GM12878 (cell line): Measurements from ENCODE around the gene SKA3. TPM values are rescaled to one million over a fixed set of nuclear protein-coding genes. Genes with fewer than 3 reads are reported as not detected.

ENCODE experiments used
- ATAC-seq: fragments of 200-7000 bp; cut with Tn5 transposase; 3 replicates; pipeline ENCODE4 v1.9.1; 2020; ENCODE audit warnings: mild to moderate bottlenecking, moderate library complexity
- BruUV-seq: library from RNA; stranded (reverse); fragments of 400-500 nt; replicated peaks from 2 replicates; lab custom pipeline; 2021; lab: Mats Ljungman, UMichigan
- CTCF ChIA-PET: fragments of 300-600 bp; sonication (Branson Sonifier 250); formaldehyde crosslinking; extraction: SDS; loops from one replicate; lab custom pipeline; 2021; ENCODE audit warnings: inconsistent platforms; lab: Yijun Ruan, JAX
- POLR2A ChIA-PET: fragments of 350-600 bp; formaldehyde crosslinking; extraction: SDS; loops from one replicate; lab custom pipeline; 2021; ENCODE audit warnings: inconsistent platforms; lab: Charles Lee
- RAD21 ChIA-PET: fragments of 300-600 bp; sonication (Branson Sonifier 250); formaldehyde crosslinking; loops from one replicate; lab custom pipeline; 2023; ENCODE audit warnings: antibody characterized with exemption; ENCODE audit not compliant: unreplicated experiment; lab: Charles Lee
- SMC1A ChIA-PET: fragments of 300-600 bp; sonication (Branson Sonifier 250); formaldehyde crosslinking; loops from one replicate; lab custom pipeline; 2023; ENCODE audit not compliant: unreplicated experiment, uncharacterized antibody; lab: Charles Lee
- DNase-seq: peaks from one replicate; pipeline ENCODE4 v3.0.0-alpha.2; 2011; ENCODE audit warnings: low read depth, low spot score
- FAIRE-seq: peaks from 3 replicates; lab custom pipeline; 2011; peaks lifted over from hg19 to GRCh38; lab: Jason Lieb, UNC
- H2AFZ ChIP-seq: 2 replicates; pipeline ENCODE4 v1.6.0; 2011; ENCODE audit warnings: low read depth, low read length, control low read depth; ENCODE audit not compliant: control insufficient read depth
- H3K27ac ChIP-seq: 2 replicates; pipeline ENCODE4 v1.5.1; 2011; ENCODE audit warnings: control low read depth; ENCODE audit not compliant: control insufficient read depth, insufficient read depth
- H3K27me3 ChIP-seq, 2 experiments: replicated peaks in 1 of 2; 2 replicates each; pipeline versions ENCODE4 v1.6.0 to v1.6.1; 2011; ENCODE audit warnings: low read length in 1 of 2; ENCODE audit not compliant: control insufficient read depth in 2 of 2, insufficient read depth in 2 of 2
- H3K36me3 ChIP-seq, 2 experiments: 2 replicates each; pipeline ENCODE4 v1.5.1; 2011; ENCODE audit warnings: low read length in 1 of 2; ENCODE audit not compliant: control insufficient read depth in 2 of 2, insufficient read depth in 2 of 2
- H3K4me1 ChIP-seq: 2 replicates; pipeline ENCODE4 v1.6.1; 2011; ENCODE audit warnings: mild to moderate bottlenecking, low read length, moderate library complexity, mixed read lengths; ENCODE audit not compliant: control insufficient read depth, insufficient read depth
- H3K4me2 ChIP-seq: 2 replicates; pipeline ENCODE4 v1.6.0; 2011; ENCODE audit warnings: control low read depth; ENCODE audit not compliant: control insufficient read depth, insufficient read depth
- H3K4me3 ChIP-seq: fragments of 200-600 bp; sonication (generic); 2 replicates; pipeline ENCODE4 v1.5.1; 2016
- H3K79me2 ChIP-seq: 2 replicates; pipeline ENCODE4 v1.6.0; 2011; ENCODE audit warnings: low read length; ENCODE audit not compliant: control insufficient read depth, insufficient read depth
- H3K9ac ChIP-seq: 2 replicates; pipeline ENCODE4 v1.8.0; 2011; ENCODE audit warnings: low read length, control low read depth, mixed read lengths; ENCODE audit not compliant: control insufficient read depth, insufficient read depth
- H3K9me3 ChIP-seq: replicated peaks from 3 replicates; pipeline ENCODE4 v1.5.1; 2011; ENCODE audit warnings: mild to moderate bottlenecking, low read length; ENCODE audit not compliant: control insufficient read depth, insufficient read depth
- H4K20me1 ChIP-seq: 2 replicates; pipeline ENCODE4 v1.6.0; 2011; ENCODE audit not compliant: control insufficient read depth, insufficient read depth
- CBX3 ChIP-seq: fragments of 200-600 bp; sonication (generic); IDR thresholded peaks from 2 replicates; pipeline ENCODE4 v1.6.1; 2016; ENCODE audit warnings: low read depth, borderline replicate concordance
- IRF4 ChIP-seq: IDR thresholded peaks from 2 replicates; pipeline ENCODE4 v1.6.1; 2011; ENCODE audit warnings: low read depth, low read length
- RBBP5 ChIP-seq: fragments of 200-600 bp; sonication (generic); conservative IDR thresholded peaks from 2 replicates; pipeline ENCODE4 v1.6.1; 2016
- SMC3 ChIP-seq: IDR thresholded peaks from 2 replicates; pipeline ENCODE4 v1.6.1; 2011; ENCODE audit warnings: low read length, improper control_type of control experiment, borderline replicate concordance
- YBX1 ChIP-seq: fragments of 450-650 bp; IDR thresholded peaks from 2 replicates; pipeline ENCODE4 v1.6.1; 2016; ENCODE audit warnings: antibody characterized with exemption
- WGBS: methylation state at CpG from one replicate; pipeline ENCODE4 v1.1.6; 2016; ENCODE audit warnings: low lambda C conversion rate; ENCODE audit not compliant: insufficient replicate concordance, insufficient coverage; ENCODE audit errors: missing lambda C conversion rate; 5-methylcytosine and 5-hydroxymethylcytosine counted together
- in situ Hi-C: fragments of 300-500 bp; cut with MboI; formaldehyde crosslinking; loops from 9 replicates; pipeline ENCODE4 v1.14.3; 2018; ENCODE audit warnings: mixed read lengths
- intact Hi-C: fragments of 100-400 bp; cut with micrococcal nuclease; formaldehyde crosslinking; loops from one replicate; pipeline ENCODE4 v1.14.2; 2022; ENCODE audit not compliant: unreplicated experiment
- polyA plus RNA-seq, 11 experiments: library from polyadenylated mRNA; depleted of rRNA in 4 of 11; unstranded in 6 of 11; stranded (reverse) in 5 of 11; fragments of >200 nt; fragmentation: Nextera tagmentation in 4 of 11; fragmentation: Illumina TruSeq in 1 of 11; extraction: Ambion mirVana in 4 of 11; extraction: Trizol in 1 of 11; gene quantifications; 1 replicate in 1 of 11; 2 replicates in 10 of 11; pipeline versions ENCODE4 v1.2.1 to v1.2.3, GENCODE V29; 2011 to 2016; ENCODE audit warnings: inconsistent platforms in 2 of 11, missing spikeins in 2 of 11, low read depth in 1 of 11
- total RNA-seq, 4 experiments: library from RNA; depleted of rRNA in 3 of 4; stranded (reverse); fragments of >200 nt in 3 of 4; fragmentation: Illumina TruSeq in 1 of 4; extraction: Trizol in 1 of 4; gene quantifications; 2 replicates each; pipeline versions ENCODE4 v1.2.1 to v1.2.3, GENCODE V29; 2013 to 2021
- TF ChIP-seq, protein P1 (sequence below): fragments of 150-350 bp; IDR thresholded peaks from 2 replicates; pipeline ENCODE4 v1.6.1; 2014; ENCODE audit warnings: mild to moderate bottlenecking, low read depth, low read length
- TF ChIP-seq, protein P2 (sequence below): IDR thresholded peaks from 2 replicates; pipeline ENCODE4 v1.6.1; 2012; ENCODE audit warnings: low read depth, low read length, improper control_type of control experiment
- TF ChIP-seq, protein P3 (sequence below): fragments of 450-650 bp; IDR thresholded peaks from 2 replicates; pipeline ENCODE4 v1.6.1; 2017; ENCODE audit warnings: mild to moderate bottlenecking, moderate library complexity

SKA3 gene
- total and polyA plus RNA-seq, 10 of the 15 experiments (the other 5 are each of a cell fraction or from before 2014, with no cell fraction given) = 13.5 to 69.7 (median 26.3) TPM

DNA sequence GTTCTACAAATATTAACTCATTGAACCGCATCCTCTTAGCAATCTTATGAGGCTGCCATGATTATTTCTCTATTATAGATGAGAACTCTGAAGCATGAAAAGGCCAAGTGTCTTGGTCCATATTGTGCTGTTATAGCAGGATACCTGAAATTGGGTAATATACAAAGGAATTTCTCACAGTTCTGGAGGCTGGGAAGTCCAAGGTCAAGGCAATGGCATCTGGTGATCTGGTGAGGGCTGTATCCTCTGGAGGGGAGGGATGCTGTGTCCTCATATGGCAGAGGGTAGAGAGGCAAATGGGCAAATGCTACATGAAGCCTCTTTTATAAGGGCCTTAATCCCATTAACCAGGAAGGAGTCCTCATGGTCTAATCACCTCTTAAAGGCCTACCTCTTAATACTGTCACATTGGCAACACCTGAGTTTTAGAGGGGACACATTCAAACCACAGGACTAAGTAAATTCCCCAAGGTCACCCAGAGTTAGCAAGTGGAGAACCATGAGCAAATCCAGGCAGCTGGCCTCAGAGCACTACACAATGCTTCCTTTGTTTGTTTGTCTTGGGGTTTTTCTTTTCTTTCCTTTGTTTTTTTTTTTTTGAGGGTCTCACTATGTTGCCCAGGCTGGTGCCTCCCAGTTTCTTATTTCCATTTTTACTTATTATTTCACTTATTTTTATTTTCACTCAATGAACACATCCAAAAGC lies 59.1 kb downstream of the SKA3 start (continued):
- TF ChIP-seq, protein P1, sequence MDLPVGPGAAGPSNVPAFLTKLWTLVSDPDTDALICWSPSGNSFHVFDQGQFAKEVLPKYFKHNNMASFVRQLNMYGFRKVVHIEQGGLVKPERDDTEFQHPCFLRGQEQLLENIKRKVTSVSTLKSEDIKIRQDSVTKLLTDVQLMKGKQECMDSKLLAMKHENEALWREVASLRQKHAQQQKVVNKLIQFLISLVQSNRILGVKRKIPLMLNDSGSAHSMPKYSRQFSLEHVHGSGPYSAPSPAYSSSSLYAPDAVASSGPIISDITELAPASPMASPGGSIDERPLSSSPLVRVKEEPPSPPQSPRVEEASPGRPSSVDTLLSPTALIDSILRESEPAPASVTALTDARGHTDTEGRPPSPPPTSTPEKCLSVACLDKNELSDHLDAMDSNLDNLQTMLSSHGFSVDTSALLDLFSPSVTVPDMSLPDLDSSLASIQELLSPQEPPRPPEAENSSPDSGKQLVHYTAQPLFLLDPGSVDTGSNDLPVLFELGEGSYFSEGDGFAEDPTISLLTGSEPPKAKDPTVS = no peak
- no peak for TF ChIP-seq CBX3
- TF ChIP-seq, all 136 proteins: peak for 0

DNA sequence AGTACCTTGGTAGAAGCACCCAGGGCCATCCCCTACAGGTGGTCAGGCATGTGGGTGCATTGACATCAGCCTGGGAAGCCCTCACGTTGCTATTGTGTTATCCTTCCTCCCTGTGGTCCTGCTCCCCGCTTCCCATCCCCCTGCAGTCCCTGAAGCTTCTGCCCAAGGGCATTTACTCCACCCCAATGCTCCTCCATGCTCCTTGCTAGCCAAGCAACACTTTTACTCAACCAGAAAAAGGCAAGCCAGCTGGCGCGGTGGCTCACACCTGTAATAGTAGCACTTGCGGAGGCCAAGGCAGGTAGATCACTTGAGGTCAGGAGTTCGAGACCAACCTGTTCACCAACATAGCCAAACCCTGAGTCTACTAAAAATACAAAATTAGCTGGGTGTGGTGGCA lies 60.2 kb downstream of the SKA3 start:
- 49% methylated on average over 6 of the region's 6 CpGs for WGBS

More for the DNA sequence above, 60.2 kb downstream of the SKA3 start:
- DNase-seq (no peak), FAIRE-seq (no peak), ATAC-seq (no peak)
- BruUV-seq = no TSS peak
- H2AFZ ChIP-seq = no peak overlapping the region
- no peak overlapping the region for H3K4me3 ChIP-seq
- ChIA-PET RAD21 (no interaction called here), CTCF (no interaction called here), POLR2A (no interaction called here), SMC1A (no interaction called here)
- H3K9me3 ChIP-seq = no peaks in the 10 kb centered on the region
- H3K79me2 ChIP-seq = no peaks in the 10 kb centered on the region
- no peaks in the 10 kb centered on the region for H3K4me1 ChIP-seq
- TF ChIP-seq RBBP5 = no peak
- TF ChIP-seq, protein P2, sequence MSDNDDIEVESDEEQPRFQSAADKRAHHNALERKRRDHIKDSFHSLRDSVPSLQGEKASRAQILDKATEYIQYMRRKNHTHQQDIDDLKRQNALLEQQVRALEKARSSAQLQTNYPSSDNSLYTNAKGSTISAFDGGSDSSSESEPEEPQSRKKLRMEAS = no peak
- no peak for TF ChIP-seq SMC3
- TF ChIP-seq, protein P3, sequence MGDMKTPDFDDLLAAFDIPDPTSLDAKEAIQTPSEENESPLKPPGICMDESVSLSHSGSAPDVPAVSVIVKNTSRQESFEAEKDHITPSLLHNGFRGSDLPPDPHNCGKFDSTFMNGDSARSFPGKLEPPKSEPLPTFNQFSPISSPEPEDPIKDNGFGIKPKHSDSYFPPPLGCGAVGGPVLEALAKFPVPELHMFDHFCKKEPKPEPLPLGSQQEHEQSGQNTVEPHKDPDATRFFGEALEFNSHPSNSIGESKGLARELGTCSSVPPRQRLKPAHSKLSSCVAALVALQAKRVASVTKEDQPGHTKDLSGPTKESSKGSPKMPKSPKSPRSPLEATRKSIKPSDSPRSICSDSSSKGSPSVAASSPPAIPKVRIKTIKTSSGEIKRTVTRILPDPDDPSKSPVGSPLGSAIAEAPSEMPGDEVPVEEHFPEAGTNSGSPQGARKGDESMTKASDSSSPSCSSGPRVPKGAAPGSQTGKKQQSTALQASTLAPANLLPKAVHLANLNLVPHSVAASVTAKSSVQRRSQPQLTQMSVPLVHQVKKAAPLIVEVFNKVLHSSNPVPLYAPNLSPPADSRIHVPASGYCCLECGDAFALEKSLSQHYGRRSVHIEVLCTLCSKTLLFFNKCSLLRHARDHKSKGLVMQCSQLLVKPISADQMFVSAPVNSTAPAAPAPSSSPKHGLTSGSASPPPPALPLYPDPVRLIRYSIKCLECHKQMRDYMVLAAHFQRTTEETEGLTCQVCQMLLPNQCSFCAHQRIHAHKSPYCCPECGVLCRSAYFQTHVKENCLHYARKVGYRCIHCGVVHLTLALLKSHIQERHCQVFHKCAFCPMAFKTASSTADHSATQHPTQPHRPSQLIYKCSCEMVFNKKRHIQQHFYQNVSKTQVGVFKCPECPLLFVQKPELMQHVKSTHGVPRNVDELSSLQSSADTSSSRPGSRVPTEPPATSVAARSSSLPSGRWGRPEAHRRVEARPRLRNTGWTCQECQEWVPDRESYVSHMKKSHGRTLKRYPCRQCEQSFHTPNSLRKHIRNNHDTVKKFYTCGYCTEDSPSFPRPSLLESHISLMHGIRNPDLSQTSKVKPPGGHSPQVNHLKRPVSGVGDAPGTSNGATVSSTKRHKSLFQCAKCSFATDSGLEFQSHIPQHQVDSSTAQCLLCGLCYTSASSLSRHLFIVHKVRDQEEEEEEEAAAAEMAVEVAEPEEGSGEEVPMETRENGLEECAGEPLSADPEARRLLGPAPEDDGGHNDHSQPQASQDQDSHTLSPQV = no peak
- no peak for TF ChIP-seq IRF4
- TF ChIP-seq YBX1 = no peak
- H4K20me1 ChIP-seq = no peaks in the 10 kb centered on the region
- no peak overlapping the region for H3K4me2 ChIP-seq
- H3K27ac ChIP-seq = no peak overlapping the region
- no peaks in the 10 kb centered on the region for H3K27me3 ChIP-seq
- no peaks in the 10 kb centered on the region for H3K36me3 ChIP-seq
- no peak overlapping the region for H3K9ac ChIP-seq
- in situ Hi-C loops = loop anchor here (25.0 kb wide), 1 partner anchor 1671 kb away; no protein-coding TSS in a partner anchor
- intact Hi-C loops = loop anchor here (10.0 kb wide), 1 partner anchor 179 kb away; no protein-coding TSS in a partner anchor
